ENCODE data around the gene SEMA4A.

- TF ChIP-seq ZNF175 (tag by site-specific recombination; IDR thresholded peaks at IDR 0.05) (no peak), ZNF366 (tag by site-specific recombination; conservative IDR thresholded peaks at IDR 0.05) (peak; percentile 97), HOXA7 (CRISPR knock-in tag; IDR thresholded peaks at IDR 0.05; ENCODE audit: borderline replicate concordance) (no peak), CTCF (tag by site-specific recombination; IDR thresholded peaks at IDR 0.05) (peak; percentile 93), ZSCAN18 (tag by site-specific recombination; IDR thresholded peaks at IDR 0.05) (no peak), RBAK (tag by site-specific recombination; IDR thresholded peaks at IDR 0.05) (no peak), ZNF202 (tag by site-specific recombination; IDR thresholded peaks at IDR 0.05; ENCODE audit: borderline replicate concordance) (no peak), ZNF274 (IDR thresholded peaks at IDR 0.05; ENCODE audit: low read length) (no peak), ZNF274 (tag by site-specific recombination; IDR thresholded peaks at IDR 0.05; ENCODE audit: borderline replicate concordance) (no peak), ZBTB7A (tag by site-specific recombination; IDR thresholded peaks at IDR 0.05; ENCODE audit: low read depth) (no peak)
These were observed 23.5 kb upstream of the SEMA4A start for GRCh38 chr1:156129687-156130577.

All from HEK293 (cell line).